ENCODE measurements around the gene ARID3B. TPM values are rescaled to one million over a fixed set of nuclear protein-coding genes. Genes with fewer than 3 reads are reported as not detected.
"Not testable (repeated sequence)": the region's sequence is repeated elsewhere in the genome, so short reads cannot be mapped to it uniquely, and the experiment has no call there.

Gene ARID3B
- total RNA-seq, 2 donors from 2014 or later, result 2.9 to 22.4 TPM

- H3K27me3 ChIP-seq, result no peaks in the 10 kb centered on the region
- peaks cover 32% of the 10 kb centered on the region for H3K4me1 ChIP-seq
- no peak overlapping the region for H3K4me3 ChIP-seq
- 90 to 91% methylated on average over 5 of the region's 5 CpGs for WGBS, 2 donors
- no peaks in the 10 kb centered on the region for H3K9me3 ChIP-seq
- TF ChIP-seq POLR2A (IDR thresholded peaks at IDR 0.05), result no peak
- no peak for TF ChIP-seq CTCF (IDR thresholded peaks at IDR 0.05)
- no peak for ATAC-seq
- H3K27ac ChIP-seq, result no peak overlapping the region
- H3K36me3 ChIP-seq (replicated peaks in 1 of 2; ENCODE audit: insufficient read depth in 1 of 2, low read depth in 2 of 2), result no peaks in the 10 kb centered on the region
- intact Hi-C loops (cut with DNase I), result no loop called here
- no peak for DNase-seq
Measured at GRCh38 chr15:74595271-74595670, 54.3 kb downstream of the ARID3B start.

GRCh38 chr15:74596736-74597135 is 55.7 kb downstream of the ARID3B start:
- H3K36me3 ChIP-seq (replicated peaks in 1 of 2; ENCODE audit: insufficient read depth in 1 of 2, low read depth in 2 of 2); DNase-seq; H3K27ac ChIP-seq; H3K9me3 ChIP-seq; H3K27me3 ChIP-seq; ATAC-seq; intact Hi-C loops (cut with DNase I); H3K4me3 ChIP-seq: not testable (repeated sequence)
- WGBS, 2 donors, result 76 to 79% methylated on average over 8 to 9 of the region's 11 CpGs
- peaks cover 29% of the 10 kb centered on the region for H3K4me1 ChIP-seq

- ATAC-seq; H3K36me3 ChIP-seq (replicated peaks in 1 of 2; ENCODE audit: insufficient read depth in 1 of 2, low read depth in 2 of 2); intact Hi-C loops (cut with DNase I); DNase-seq; H3K4me3 ChIP-seq; H3K9me3 ChIP-seq; H3K27ac ChIP-seq; H3K27me3 ChIP-seq: not testable (repeated sequence)
- H3K4me1 ChIP-seq, result peaks cover 24% of the 10 kb centered on the region
- 82 to 93% methylated on average over 11 to 12 of the region's 16 CpGs for WGBS, 2 donors
Measured at GRCh38 chr15:74597146-74597705, 56.2 kb downstream of the ARID3B start.

- 0 to 1% methylated on average over 26 of the region's 26 CpGs for WGBS, 2 donors
- Histone ChIP-seq H3K4me1 (peaks cover 20% of the 10 kb centered on the region), H3K36me3 (replicated peaks in 1 of 2; ENCODE audit: insufficient read depth in 1 of 2, low read depth in 2 of 2) (no peaks in the 10 kb centered on the region), H3K4me3 (peak overlapping the region; percentile 47 to 90), H3K27ac (peak overlapping the region; percentile 52 to 88 (median 80)), H3K27me3 (no peaks in the 10 kb centered on the region), H3K9me3 (no peaks in the 10 kb centered on the region)
- intact Hi-C loops (cut with DNase I), result no loop called here
- ATAC-seq (peak; percentile 99), DNase-seq (peak; percentile 96 to 97 (median 96))
- TF ChIP-seq POLR2A (IDR thresholded peaks at IDR 0.05) (peak in 2 of 3 donors; percentile 67 to 77), CTCF (IDR thresholded peaks at IDR 0.05) (no peak)
Measured at GRCh38 chr15:74598126-74598842, 57.3 kb downstream of the ARID3B start.

- Histone ChIP-seq H3K4me1 (peaks cover 20% of the 10 kb centered on the region), H3K4me3 (peak overlapping the region in 1 of 2 donors; percentile 47), H3K9me3 (no peaks in the 10 kb centered on the region), H3K36me3 (replicated peaks in 1 of 2; ENCODE audit: insufficient read depth in 1 of 2, low read depth in 2 of 2) (no peaks in the 10 kb centered on the region), H3K27me3 (no peaks in the 10 kb centered on the region), H3K27ac (peak overlapping the region in 3 of 4 donors; percentile 78 to 88 (median 82))
- DNase-seq, result no peak
- intact Hi-C loops (cut with DNase I), result no loop called here
- WGBS, 2 donors, result 67 to 71% methylated on average over 9 to 13 of the region's 15 CpGs
- no peak for ATAC-seq
- TF ChIP-seq CTCF (IDR thresholded peaks at IDR 0.05) (no peak), POLR2A (IDR thresholded peaks at IDR 0.05) (no peak)
Measured at GRCh38 chr15:74599156-74599555, 58.1 kb downstream of the ARID3B start.
